ENCODE results near the gene ROCK1.
"Not testable (repeated sequence)": the region's sequence is repeated elsewhere in the genome, so short reads cannot be mapped to it uniquely, and the experiment has no call there.

Gene ROCK1

DNA sequence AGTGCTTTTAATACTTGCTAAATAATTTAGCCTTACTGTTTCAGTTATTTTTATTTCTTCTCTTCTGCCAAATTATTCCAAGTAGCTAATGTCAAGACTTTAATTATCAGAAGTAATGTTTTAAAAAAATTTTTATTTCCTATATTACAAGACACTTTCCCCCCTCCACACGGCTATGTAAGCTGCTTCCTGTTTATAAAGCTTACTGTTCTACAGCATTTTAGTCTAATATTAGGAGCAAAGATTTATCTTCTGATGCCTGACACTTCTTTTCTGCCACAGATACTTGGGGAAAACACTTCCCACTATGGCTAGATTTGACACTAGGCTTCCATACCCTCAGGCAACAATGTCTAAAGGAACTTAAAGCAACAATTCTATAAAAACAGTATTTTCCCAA is 62.3 kb downstream of the ROCK1 start:
- no peak for DNase-seq

DNA sequence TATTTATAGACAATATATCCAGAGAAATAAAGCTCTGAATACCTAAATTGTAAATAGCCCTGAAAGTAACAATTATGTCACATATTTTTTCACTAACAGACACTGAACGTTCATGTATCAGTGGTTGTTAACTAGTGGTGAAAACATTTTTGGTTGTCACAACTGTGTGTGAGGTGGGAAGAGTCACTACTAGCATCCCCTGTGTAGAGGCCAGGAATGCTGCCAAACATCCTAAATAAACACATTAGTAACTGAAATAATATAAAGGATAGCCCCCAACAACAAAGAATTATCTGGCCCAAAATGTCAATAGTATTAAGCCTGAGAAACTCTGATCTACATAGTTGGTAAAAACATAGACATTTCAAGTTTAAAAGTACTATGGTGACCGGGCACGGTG is 64.5 kb downstream of the ROCK1 start:
- DNase-seq, result no peak

- peak; percentile 41 to 55 for DNase-seq
These were observed 71.1 kb downstream of the ROCK1 start for GRCh38 chr18:21040466-21040865.

- DNase-seq, result no peak
These were observed 73.4 kb downstream of the ROCK1 start for GRCh38 chr18:21038201-21038600.

GRCh38 chr18:21031845-21032244 is 79.8 kb downstream of the ROCK1 start:
- no peak for DNase-seq

GRCh38 chr18:21018257-21018656 is 93.4 kb downstream of the ROCK1 start:
- not testable (repeated sequence) for DNase-seq

DNA sequence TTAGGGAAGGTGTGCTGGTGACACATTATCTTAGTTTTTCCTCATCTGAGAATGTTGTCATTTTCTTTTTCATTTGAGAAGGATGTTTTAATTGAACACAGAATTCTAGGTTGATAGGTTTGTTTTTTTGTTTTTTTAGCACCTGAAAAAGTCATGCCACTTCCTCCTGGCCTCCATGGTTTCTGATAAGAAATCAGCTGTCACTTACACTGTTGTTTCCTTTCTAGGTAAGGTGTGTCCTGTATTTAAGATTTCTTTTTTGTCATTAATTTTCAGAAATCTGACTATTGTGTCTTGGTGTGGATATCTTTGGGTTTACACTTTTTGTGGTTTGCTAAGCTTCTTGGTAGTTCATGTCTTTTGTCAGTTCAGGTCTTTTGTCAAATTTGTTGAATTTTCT is 99.3 kb downstream of the ROCK1 start:
- DNase-seq, result no peak

GRCh38 chr18:21004726-21005125 is 106.9 kb downstream of the ROCK1 start:
- peak in 1 of 2 experiments; percentile 6 for DNase-seq

GRCh38 chr18:21000667-21001066 is 110.9 kb downstream of the ROCK1 start:
- no peak for DNase-seq

DNA sequence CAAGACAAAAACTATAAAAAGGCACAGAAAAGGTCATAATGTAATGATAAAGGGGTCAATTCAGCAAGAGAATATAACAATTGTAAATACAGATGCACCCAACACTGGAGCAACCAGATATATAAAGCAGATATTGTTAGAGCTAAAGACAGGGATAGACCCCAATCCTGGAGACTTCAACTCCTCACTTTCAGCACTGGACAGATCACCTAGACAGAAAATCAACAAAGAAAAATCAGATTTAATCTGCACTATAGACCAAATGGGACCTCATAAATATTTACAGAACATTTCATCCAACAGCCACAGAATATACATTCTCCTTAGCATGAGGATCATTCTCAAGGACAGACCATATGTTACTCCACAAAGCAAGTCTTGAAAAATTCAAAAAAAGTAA is 114.2 kb downstream of the ROCK1 start:
- DNase-seq, result no peak

- no peak for DNase-seq
These were observed 115.2 kb downstream of the ROCK1 start for GRCh38 chr18:20996418-20996817.

DNA sequence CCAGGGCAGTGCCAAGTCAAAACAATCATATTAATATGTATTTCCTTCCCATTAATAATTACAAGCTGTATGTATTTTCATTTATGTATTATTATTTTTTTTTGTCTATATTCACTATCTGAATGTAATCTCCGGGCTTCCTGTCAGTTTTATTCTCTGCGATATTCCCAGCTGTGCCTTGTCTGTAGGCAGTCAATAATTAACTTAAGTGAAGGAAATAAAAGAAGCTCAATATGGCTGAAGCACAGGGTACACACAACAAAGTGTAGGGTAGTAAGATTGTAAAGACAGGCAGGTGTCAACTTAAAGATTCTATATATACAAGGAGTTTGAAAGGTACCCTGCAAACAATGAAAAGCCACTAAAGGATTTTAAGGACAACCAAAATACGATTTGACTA is 122.9 kb downstream of the ROCK1 start:
- DNase-seq, result no peak

GRCh38 chr18:20975077-20975476 is 136.5 kb downstream of the ROCK1 start:
- no peak for DNase-seq

GRCh38 chr18:20971886-20972267 is 139.7 kb downstream of the ROCK1 start:
- DNase-seq, result no peak

DNA sequence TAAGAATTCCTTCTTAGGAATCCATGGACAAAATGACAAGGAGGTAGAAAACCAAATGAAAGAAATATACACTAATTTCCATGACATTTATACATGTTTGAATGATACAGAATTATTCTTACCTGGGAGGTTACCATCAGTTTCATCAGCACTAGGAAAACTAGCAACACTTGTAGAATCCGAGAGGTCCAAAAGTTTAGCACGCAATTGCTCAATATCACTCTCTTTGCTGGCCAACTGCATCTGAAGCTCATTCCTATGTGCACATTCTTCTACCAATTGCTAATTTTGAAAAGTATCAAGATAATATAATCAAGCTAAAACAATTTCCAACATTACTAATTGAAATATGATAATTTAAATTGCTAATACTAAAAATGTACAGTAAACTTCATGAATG is 144.8 kb downstream of the ROCK1 start:
- DNase-seq, result no peak

GRCh38 chr18:20963027-20963426 is 148.6 kb downstream of the ROCK1 start:
- no peak for DNase-seq

GRCh38 chr18:20960735-20961134 is 150.9 kb downstream of the ROCK1 start:
- DNase-seq, result no peak

GRCh38 chr18:20950827-20951226 is 160.8 kb downstream of the ROCK1 start:
- not testable (repeated sequence) for DNase-seq
